PFSK-1 (cell line): Measurements from ENCODE around the gene LRCH4.

Experiments
- FOXP2 ChIP-seq: optimal IDR thresholded peaks from 2 replicates; pipeline ENCODE3; 2011; ENCODE audit warnings: borderline replicate concordance, control low read depth, inconsistent platforms; ENCODE audit not compliant: insufficient read depth; ENCODE audit errors: extremely low read length, extremely low read depth
- POLR2AphosphoS5 ChIP-seq: IDR thresholded peaks from 2 replicates; pipeline ENCODE4 v1.6.1; 2012; ENCODE audit warnings: low read depth, mild to moderate bottlenecking, control low read depth, low read length, moderate library complexity
- REST ChIP-seq, 2 experiments: IDR thresholded peaks; 2 replicates each; pipeline versions ENCODE4 v1.6.1 to v1.8.0; 2011 to 2012; ENCODE audit warnings: low read depth in 2 of 2, low read length in 2 of 2, control low read depth in 1 of 2, inconsistent platforms in 1 of 2, mild to moderate bottlenecking in 1 of 2, moderate library complexity in 1 of 2; ENCODE audit not compliant: insufficient read depth in 1 of 2
- SIN3A ChIP-seq: IDR thresholded peaks from 2 replicates; pipeline ENCODE4 v1.6.1; 2012; ENCODE audit warnings: mild to moderate bottlenecking, low read length, moderate library complexity, borderline replicate concordance; ENCODE audit not compliant: insufficient read depth
- TAF1 ChIP-seq: IDR thresholded peaks from 2 replicates; pipeline ENCODE4 v1.6.1; 2012; ENCODE audit warnings: low read length, control low read depth, borderline replicate concordance; ENCODE audit not compliant: insufficient read depth

Gene LRCH4

GRCh38 chr7:100556541-100556940, 29.4 kb downstream of the LRCH4 start:
- TF ChIP-seq POLR2AphosphoS5 (no peak), REST (IDR thresholded peaks at IDR 0.05; ENCODE audit: insufficient read depth in 1 of 2, low read depth in 2 of 2, low read length in 2 of 2) (no peak), TAF1 (no peak), FOXP2 (no peak), SIN3A (no peak)

- no peak for TF ChIP-seq POLR2AphosphoS5
Measured at GRCh38 chr7:100555701-100556100, 30.2 kb downstream of the LRCH4 start.

GRCh38 chr7:100553032-100553431, 32.9 kb downstream of the LRCH4 start:
- TF ChIP-seq SIN3A (no peak), REST (IDR thresholded peaks at IDR 0.05; ENCODE audit: insufficient read depth in 1 of 2, low read depth in 2 of 2, low read length in 2 of 2) (no peak), TAF1 (no peak), POLR2AphosphoS5 (no peak), FOXP2 (no peak)

GRCh38 chr7:100552532-100552931, 33.4 kb downstream of the LRCH4 start:
- TF ChIP-seq TAF1 (no peak), FOXP2 (no peak), POLR2AphosphoS5 (no peak), REST (IDR thresholded peaks at IDR 0.05; ENCODE audit: insufficient read depth in 1 of 2, low read depth in 2 of 2, low read length in 2 of 2) (no peak)

GRCh38 chr7:100547872-100548271, 38.1 kb downstream of the LRCH4 start:
- TF ChIP-seq TAF1 (no peak), FOXP2 (no peak), REST (IDR thresholded peaks at IDR 0.05; ENCODE audit: insufficient read depth in 1 of 2, low read depth in 2 of 2, low read length in 2 of 2) (no peak), POLR2AphosphoS5 (no peak), SIN3A (no peak)
